Spleen (tissue), 7 donors: ENCODE data around the gene PGS1.
A peak's percentile ranks its signal among the peaks of the same experiment; 100 is the strongest.

Experiments used
- CTCF ChIP-seq, 11 experiments: fragments of 200-600 bp in 7 of 11; fragments of 450-650 bp in 4 of 11; sonication (generic) in 4 of 11; IDR thresholded peaks in 8 of 11; conservative IDR thresholded peaks in 3 of 11; 1 replicate in 7 of 11; 2 replicates in 4 of 11; pipeline versions ENCODE4 v1.4.0 to v1.8.0; 2016 to 2021; ENCODE audit warnings: antibody characterized with exemption in 11 of 11, inconsistent platforms in 4 of 11, mild to moderate bottlenecking in 1 of 11
- POLR2A ChIP-seq, 3 donors: fragments of 450-650 bp; IDR thresholded peaks; one replicate each; pipeline ENCODE4 v1.5.1; 2017; ENCODE audit warnings: antibody characterized with exemption in 3 of 3, mild to moderate bottlenecking in 1 of 3
- POLR2AphosphoS5 ChIP-seq, 3 donors: sonication (generic); formaldehyde crosslinking; IDR thresholded peaks; one replicate each; pipeline ENCODE4 v1.5.1; 2017; ENCODE audit warnings: antibody characterized with exemption in 3 of 3
- donor health status: DM: no; HTN: no; CAD: no; lungs with moderate emphysema.
- donor health status: DM: no; HTN: no; CAD: no.
- donor health status: DM: no; HTN: no; CAD: no.

GRCh38 chr17:78391051-78391431 is 12.6 kb downstream of the PGS1 start:
- TF ChIP-seq POLR2AphosphoS5 (IDR thresholded peaks at IDR 0.05) (peak in 1 of 3 donors; percentile 17), CTCF (IDR thresholded peaks at IDR 0.05 in 8 of 11, conservative IDR thresholded peaks at IDR 0.05 in 3 of 11) (no peak), POLR2A (IDR thresholded peaks at IDR 0.05) (no peak)
